CD4-positive, alpha-beta T cell (primary cell): Measurements from ENCODE around the gene ALOX15B. TPM values are rescaled to one million over a fixed set of nuclear protein-coding genes. Genes with fewer than 3 reads are reported as not detected.

Source experiments
- ATAC-seq: fragments of 200-7000 bp; cut with Tn5 transposase; one replicate; pipeline ENCODE4 v1.10.0; 2022; ENCODE audit warnings: mild to moderate bottlenecking; ENCODE audit not compliant: poor library complexity
- CTCF ChIA-PET: fragments of 350-600 bp; sonication (Branson Sonifier 250); formaldehyde crosslinking; loops from one replicate; lab custom pipeline; 2021; ENCODE audit warnings: antibody characterized with exemption, inconsistent platforms; lab: Charles Lee
- POLR2A ChIA-PET: fragments of 350-600 bp; sonication (Branson Sonifier 250); formaldehyde crosslinking; loops from one replicate; lab custom pipeline; 2021; ENCODE audit warnings: antibody characterized with exemption, inconsistent platforms; lab: Charles Lee
- DNase-seq, 14 experiments: peaks; one replicate each; pipeline ENCODE4 v3.0.0-alpha.2; 2013 to 2020; ENCODE audit warnings: mixed read lengths in 2 of 14
- H3K27ac ChIP-seq, 2 donors: one replicate each; pipeline versions ENCODE4 v1.5.1 to v1.7.0; 2013; ENCODE audit warnings: low read length in 2 of 2, low read depth in 1 of 2, mild to moderate bottlenecking in 1 of 2
- H3K27me3 ChIP-seq, 2 experiments: 1 replicate in 1 of 2; 2 replicates in 1 of 2; pipeline versions ENCODE4 v1.6.1 to v1.7.0; 2013; ENCODE audit warnings: low read length in 2 of 2, control low read depth in 1 of 2, mild to moderate bottlenecking in 1 of 2, moderate library complexity in 1 of 2; ENCODE audit not compliant: insufficient read depth in 2 of 2, control insufficient read depth in 1 of 2
- H3K36me3 ChIP-seq: one replicate; pipeline ENCODE4 v1.6.1; 2013; ENCODE audit warnings: low read length, control low read depth; ENCODE audit not compliant: insufficient read depth
- H3K4me1 ChIP-seq: one replicate; pipeline ENCODE4 v1.6.1; 2013; ENCODE audit warnings: low read length, control low read depth; ENCODE audit not compliant: insufficient read depth
- H3K4me3 ChIP-seq: one replicate; pipeline ENCODE4 v1.5.1; 2013; ENCODE audit warnings: mild to moderate bottlenecking, low read length, moderate library complexity
- H3K9me3 ChIP-seq, 2 experiments: 1 replicate in 1 of 2; 2 replicates in 1 of 2; pipeline versions ENCODE4 v1.6.1 to v1.7.0; 2013; ENCODE audit warnings: low read length in 2 of 2, mild to moderate bottlenecking in 2 of 2, control low read depth in 1 of 2, moderate library complexity in 1 of 2; ENCODE audit not compliant: control insufficient read depth in 1 of 2, insufficient read depth in 1 of 2
- H3K27ac Mint-ChIP-seq: one replicate; pipeline ENCODE4 v1.8.0; 2020; ENCODE audit warnings: mixed read lengths
- H3K27me3 Mint-ChIP-seq: one replicate; pipeline ENCODE4 v1.8.0; 2021; ENCODE audit warnings: mixed read lengths
- H3K36me3 Mint-ChIP-seq: one replicate; pipeline ENCODE4 v1.8.0; 2021; ENCODE audit warnings: low read depth, mixed read lengths
- H3K4me1 Mint-ChIP-seq: one replicate; pipeline ENCODE4 v1.8.0; 2021; ENCODE audit warnings: low read depth, mixed read lengths
- H3K4me3 Mint-ChIP-seq: one replicate; pipeline ENCODE4 v1.8.0; 2020; ENCODE audit warnings: mild to moderate bottlenecking, mixed read lengths
- H3K9me3 Mint-ChIP-seq: one replicate; pipeline ENCODE4 v1.8.0; 2020; ENCODE audit warnings: mixed read lengths
- CTCF ChIP-seq: fragments of 200-600 bp; IDR thresholded peaks from one replicate; pipeline ENCODE4 v1.8.0; 2022; ENCODE audit warnings: antibody characterized with exemption, mild to moderate bottlenecking
- intact Hi-C, 2 experiments: fragments of 100-400 bp; cut with DNase I in 1 of 2; cut with micrococcal nuclease in 1 of 2; formaldehyde crosslinking; loops; one replicate each; pipeline versions ENCODE4 v1.15.1 to v1.9.0; 2023 to 2025; cut with DNase I, micrococcal nuclease
- total RNA-seq, 174 experiments: library from RNA in 2 of 174; stranded (reverse) in 2 of 174; gene quantifications; one replicate each; pipeline ENCODE4 v1.2.3 and lab custom pipeline; 2021 to 2026

The ALOX15B gene
- total RNA-seq, 2 experiments from 2014 or later: not detected

DNA sequence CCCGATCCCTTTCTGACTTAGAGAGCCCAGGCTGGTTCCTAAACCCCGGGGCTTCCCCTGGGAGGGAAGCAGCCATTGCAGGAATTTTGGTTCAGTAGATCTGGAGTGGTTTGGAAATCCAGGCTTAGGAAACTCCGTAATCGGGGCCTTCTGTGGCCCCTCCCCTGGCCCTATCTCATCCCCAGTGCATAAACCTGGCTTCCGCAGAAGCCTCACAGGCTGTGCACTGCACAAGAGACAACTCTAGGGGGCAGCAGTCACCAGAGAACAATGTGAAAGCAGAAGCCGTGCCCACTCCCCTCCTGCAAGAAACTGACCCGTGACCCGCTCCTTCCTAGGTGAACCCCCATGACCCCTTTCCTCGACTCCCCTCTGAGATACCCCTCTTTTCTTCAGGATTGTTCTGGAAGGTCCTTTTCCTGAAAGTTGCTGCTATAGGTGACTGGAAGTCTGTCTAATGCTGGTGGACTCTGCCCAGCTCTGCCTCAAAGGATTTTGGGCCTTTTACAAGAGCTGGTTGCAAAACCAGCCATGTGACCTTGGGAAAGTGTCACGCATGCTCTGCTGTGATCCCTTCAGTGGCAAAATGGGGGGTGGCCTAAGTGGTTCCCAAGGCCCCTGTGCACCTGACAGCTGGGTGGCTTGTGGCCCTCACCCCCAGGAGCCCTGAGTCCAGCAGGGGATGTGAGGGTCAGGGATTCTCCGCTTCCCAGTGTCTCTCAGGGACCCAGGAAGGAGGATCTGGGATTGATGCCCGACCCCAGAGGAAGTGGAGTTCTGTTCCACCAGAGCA, 22.0 kb upstream of the ALOX15B start:
- H3K27ac ChIP-seq: no peak overlapping the region
- peak in 13 of 14 experiments; percentile 16 to 67 (median 35) for DNase-seq
- intact Hi-C loops: loop anchor here in 1 of 2 experiments (1.0 kb wide), 1 partner anchor 40 kb away; no protein-coding TSS in a partner anchor
- no peaks in the 10 kb centered on the region for H3K36me3 Mint-ChIP-seq
- no peaks in the 10 kb centered on the region for H3K9me3 Mint-ChIP-seq
- peaks cover 16% of the 10 kb centered on the region for H3K4me1 ChIP-seq
- peak; percentile 59 for TF ChIP-seq CTCF
- ATAC-seq: peak; percentile 93
- H3K27me3 ChIP-seq: peaks cover 4 to 16% of the 10 kb centered on the region in 2 experiments
- H3K27ac Mint-ChIP-seq: no peak overlapping the region
- peaks cover 0 to 10% of the 10 kb centered on the region in 2 experiments for H3K9me3 ChIP-seq
- peaks cover 42% of the 10 kb centered on the region for H3K27me3 Mint-ChIP-seq
- peak overlapping the region; percentile 54 for H3K4me3 ChIP-seq
- H3K4me1 Mint-ChIP-seq: peaks cover 6% of the 10 kb centered on the region
- ChIA-PET POLR2A (interaction anchor here (1.6 kb wide), 1 partner anchor 12 kb away, joined by 3 read pairs; no protein-coding TSS in a partner anchor), CTCF (interaction anchor here (0.8 to 1.4 kb wide), 4 partner anchors 25 to 102 kb away, joined by 3 read pairs; partner anchors contain the start of gene ALOXE3)
- peak overlapping the region; percentile 87 for H3K4me3 Mint-ChIP-seq
- H3K36me3 ChIP-seq: no peaks in the 10 kb centered on the region

- peaks cover 0 to 10% of the 10 kb centered on the region in 2 experiments for H3K9me3 ChIP-seq
- Mint-ChIP-seq H3K36me3 (no peaks in the 10 kb centered on the region), H3K4me1 (peaks cover 6% of the 10 kb centered on the region), H3K9me3 (no peaks in the 10 kb centered on the region), H3K27me3 (peaks cover 37% of the 10 kb centered on the region), H3K4me3 (no peak overlapping the region), H3K27ac (no peak overlapping the region)
- intact Hi-C loops: no loop called here
- DNase-seq (peak in 1 of 14 experiments; percentile 7), ATAC-seq (no peak)
- H3K4me3 ChIP-seq: no peak overlapping the region
- ChIA-PET CTCF (interaction anchor here (1.4 kb wide), 1 partner anchor 28 kb away, joined by 3 read pairs; no protein-coding TSS in a partner anchor), POLR2A (no interaction called here)
- H3K27ac ChIP-seq: no peak overlapping the region
- no peak for TF ChIP-seq CTCF
- H3K27me3 ChIP-seq: peaks cover 4 to 16% of the 10 kb centered on the region in 2 experiments
- peaks cover 16% of the 10 kb centered on the region for H3K4me1 ChIP-seq
- H3K36me3 ChIP-seq: no peaks in the 10 kb centered on the region
Observed at GRCh38 chr17:8018436-8018835, 20.4 kb upstream of the ALOX15B start.

DNA sequence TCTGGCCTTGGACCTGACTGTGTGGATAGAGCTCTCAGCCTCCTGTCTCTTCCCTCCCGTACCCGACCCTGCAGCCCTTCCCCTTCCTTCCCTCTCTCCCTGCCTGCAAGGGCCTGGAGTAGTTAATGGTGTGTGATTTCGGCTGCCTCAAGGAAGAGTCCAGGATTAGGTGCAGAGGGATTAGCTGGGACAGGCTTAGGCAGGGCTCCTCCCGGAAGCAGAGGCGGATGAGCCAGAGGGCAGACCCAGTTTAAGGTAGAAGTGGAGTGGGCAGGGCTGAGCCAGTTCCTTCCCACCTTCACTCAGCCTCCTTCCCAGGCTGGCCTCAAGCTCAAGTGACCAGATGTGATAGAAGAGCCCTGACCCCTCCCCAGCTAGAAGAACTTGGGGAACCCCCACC, 19.7 kb upstream of the ALOX15B start:
- Mint-ChIP-seq H3K9me3 (no peaks in the 10 kb centered on the region), H3K27ac (no peak overlapping the region), H3K27me3 (peaks cover 31% of the 10 kb centered on the region), H3K36me3 (no peaks in the 10 kb centered on the region), H3K4me3 (no peak overlapping the region), H3K4me1 (peaks cover 6% of the 10 kb centered on the region)
- DNase-seq: peak in 1 of 14 experiments; percentile 2
- Histone ChIP-seq H3K4me3 (no peak overlapping the region), H3K9me3 (peaks cover 0 to 10% of the 10 kb centered on the region in 2 experiments), H3K4me1 (peaks cover 16% of the 10 kb centered on the region), H3K27me3 (peaks cover 4 to 13% of the 10 kb centered on the region in 2 experiments), H3K36me3 (no peaks in the 10 kb centered on the region), H3K27ac (no peak overlapping the region)
- POLR2A ChIA-PET: no interaction called here
- TF ChIP-seq CTCF: no peak
- intact Hi-C loops: no loop called here
- CTCF ChIA-PET: no interaction called here
- no peak for ATAC-seq
